ENCODE results near the gene EZR.

GRCh38 chr6:158725704-158726103 is 93.5 kb downstream of the EZR start:
- TF ChIP-seq CTCF (IDR thresholded peaks at IDR 0.05) (no peak), POLR2AphosphoS5 (IDR thresholded peaks at IDR 0.05; ENCODE audit: low read depth, low read length) (no peak), TCF7L2 (IDR thresholded peaks at IDR 0.05; ENCODE audit: low read depth, low read length) (no peak), SIN3A (IDR thresholded peaks at IDR 0.05; ENCODE audit: borderline replicate concordance, insufficient read depth, low read depth, low read length) (no peak)
